ENCODE data around the gene CDK2AP2. TPM values are rescaled to one million over a fixed set of nuclear protein-coding genes. Genes with fewer than 3 reads are reported as not detected.

CDK2AP2 gene
- total and polyA plus RNA-seq, 2 experiments from 2014 or later, result 48.6 to 120 TPM

- H3K27me3 ChIP-seq (ENCODE audit: insufficient read depth), result no peaks in the 10 kb centered on the region
- DNase-seq (ENCODE audit: low spot score) (no peak), ATAC-seq (no peak)
- H3K27ac Mint-ChIP-seq, result no peak overlapping the region
- H3K4me3 Mint-ChIP-seq, result no peak overlapping the region
- H3K36me3 ChIP-seq (ENCODE audit: insufficient read depth), result no peaks in the 10 kb centered on the region
- no peaks in the 10 kb centered on the region for H3K9me2 ChIP-seq (ENCODE audit: insufficient read depth)
- H3K4me2 ChIP-seq, result no peak overlapping the region
- peaks cover 13% of the 10 kb centered on the region; the same call in 1 of the 2 replicates for H3K4me1 ChIP-seq (ENCODE audit: insufficient read depth)
- H3F3A ChIP-seq (replicated peaks; ENCODE audit: low read depth), result no peaks in the 10 kb centered on the region
- no peaks in the 10 kb centered on the region; the same call in 2 of the 3 replicates for H3K36me3 Mint-ChIP-seq (ENCODE audit: low read depth)
- no peak overlapping the region for H3K27ac ChIP-seq (ENCODE audit: low read depth)
- TF ChIP-seq STAT1 (IDR thresholded peaks at IDR 0.05; ENCODE audit: unreplicated experiment) (no peak), CREB1 (CRISPR knock-in tag; IDR thresholded peaks at IDR 0.05; ENCODE audit: low read depth) (no peak), NANOG (IDR thresholded peaks at IDR 0.05; ENCODE audit: borderline replicate concordance) (no peak), ZNF331 (CRISPR knock-in tag; IDR thresholded peaks at IDR 0.05; ENCODE audit: low read depth) (no peak), JUNB (IDR thresholded peaks at IDR 0.05; ENCODE audit: unreplicated experiment) (no peak), ZNF462 (CRISPR knock-in tag; IDR thresholded peaks at IDR 0.05) (no peak), EZH2phosphoT487 (IDR thresholded peaks at IDR 0.05; ENCODE audit: unreplicated experiment) (no peak), REST (IDR thresholded peaks at IDR 0.05; ENCODE audit: unreplicated experiment) (no peak), ZNF114 (CRISPR knock-in tag; IDR thresholded peaks at IDR 0.05) (no peak), EZH2 (IDR thresholded peaks at IDR 0.05; ENCODE audit: low read depth, unreplicated experiment) (no peak), ETS1 (IDR thresholded peaks at IDR 0.05) (no peak), CTCF (conservative IDR thresholded peaks at IDR 0.05; ENCODE audit: low read depth in 2 of 2) (no peak), POLR2AphosphoS5 (IDR thresholded peaks at IDR 0.05; ENCODE audit: low read depth) (no peak)
- H3K27me3 Mint-ChIP-seq (ENCODE audit: insufficient read depth, low read depth, poor library complexity), result peaks cover 20% of the 10 kb centered on the region
- H4K20me1 ChIP-seq (replicated peaks; ENCODE audit: insufficient read depth), result no peaks in the 10 kb centered on the region
- H2AFZ ChIP-seq, result no peak overlapping the region
- peaks cover 15% of the 10 kb centered on the region for H3K4me1 Mint-ChIP-seq
- no peaks in the 10 kb centered on the region for H3K9me3 Mint-ChIP-seq
- H3K79me2 ChIP-seq (replicated peaks; ENCODE audit: insufficient read depth), result peaks cover 9% of the 10 kb centered on the region; the same call in 1 of the 2 replicates
- no peak overlapping the region for H3K4me3 ChIP-seq
Observed at GRCh38 chr11:67466367-67466766, 41.6 kb downstream of the CDK2AP2 start.

Data from GM23338 (cell line).